Fibroblast of lung (primary cell): ENCODE measurements around the gene MAP3K1.

ENCODE experiments used
- EZH2 ChIP-seq: IDR thresholded peaks from 2 replicates; pipeline ENCODE4 v1.5.1; 2012; ENCODE audit warnings: low read length, control low read depth, mild to moderate bottlenecking; ENCODE audit errors: missing control alignments
- TF ChIP-seq, protein P1 (sequence below), 2 donors: IDR thresholded peaks in 1 of 2; conservative IDR thresholded peaks in 1 of 2; 1 replicate in 1 of 2; 2 replicates in 1 of 2; pipeline ENCODE4 v1.5.1; 2011 to 2012; ENCODE audit warnings: low read length in 2 of 2, control low read depth in 1 of 2, inconsistent platforms in 1 of 2, low read depth in 1 of 2, mild to moderate bottlenecking in 1 of 2

DNA sequence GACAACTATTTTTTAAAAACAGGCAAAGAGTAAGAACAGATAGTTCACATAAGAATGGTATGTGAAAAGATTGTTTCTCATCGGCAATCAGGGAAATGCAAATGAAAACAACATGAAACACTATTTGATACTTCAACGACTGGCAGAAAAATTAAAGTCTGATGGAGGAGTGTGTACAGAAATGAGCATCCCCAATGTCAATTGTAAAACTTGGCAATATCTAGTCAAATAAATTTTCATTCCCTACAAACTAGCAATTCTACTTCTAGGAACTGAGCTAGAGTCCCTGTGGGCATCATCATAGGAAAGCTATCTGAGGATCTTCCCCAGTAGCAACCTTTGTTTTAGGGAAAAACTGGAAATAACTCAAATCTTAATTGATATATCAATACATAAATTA lies 29.0 kb upstream of the MAP3K1 start:
- TF ChIP-seq, protein P1, sequence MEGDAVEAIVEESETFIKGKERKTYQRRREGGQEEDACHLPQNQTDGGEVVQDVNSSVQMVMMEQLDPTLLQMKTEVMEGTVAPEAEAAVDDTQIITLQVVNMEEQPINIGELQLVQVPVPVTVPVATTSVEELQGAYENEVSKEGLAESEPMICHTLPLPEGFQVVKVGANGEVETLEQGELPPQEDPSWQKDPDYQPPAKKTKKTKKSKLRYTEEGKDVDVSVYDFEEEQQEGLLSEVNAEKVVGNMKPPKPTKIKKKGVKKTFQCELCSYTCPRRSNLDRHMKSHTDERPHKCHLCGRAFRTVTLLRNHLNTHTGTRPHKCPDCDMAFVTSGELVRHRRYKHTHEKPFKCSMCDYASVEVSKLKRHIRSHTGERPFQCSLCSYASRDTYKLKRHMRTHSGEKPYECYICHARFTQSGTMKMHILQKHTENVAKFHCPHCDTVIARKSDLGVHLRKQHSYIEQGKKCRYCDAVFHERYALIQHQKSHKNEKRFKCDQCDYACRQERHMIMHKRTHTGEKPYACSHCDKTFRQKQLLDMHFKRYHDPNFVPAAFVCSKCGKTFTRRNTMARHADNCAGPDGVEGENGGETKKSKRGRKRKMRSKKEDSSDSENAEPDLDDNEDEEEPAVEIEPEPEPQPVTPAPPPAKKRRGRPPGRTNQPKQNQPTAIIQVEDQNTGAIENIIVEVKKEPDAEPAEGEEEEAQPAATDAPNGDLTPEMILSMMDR (conservative IDR thresholded peaks at IDR 0.05 in 1 of 2, IDR thresholded peaks at IDR 0.05 in 1 of 2; ENCODE audit: low read depth in 1 of 2, low read length in 2 of 2): no peak
- TF ChIP-seq EZH2: no peak
